Stimulated activated CD8-positive, alpha-beta memory T cell treated with anti-CD3 and anti-CD28 coated beads, Interleukin-7, amount 100 ng/mL, for 48 hours (primary cell): Measurements from ENCODE around the gene NMNAT3.

Experiments
- DNase-seq, 2 donors: peaks; one replicate each; pipeline ENCODE4 v3.0.0-alpha.2; 2020; ENCODE audit warnings: low read depth in 1 of 2; ENCODE audit errors: extremely low read depth in 1 of 2

NMNAT3 gene

GRCh38 chr3:139676108-139676507 lies 1.7 kb downstream of the NMNAT3 start:
- DNase-seq: no peak

- DNase-seq: no peak
Measured at GRCh38 chr3:139675327-139675726, 2.4 kb downstream of the NMNAT3 start.

- no peak for DNase-seq
Measured at GRCh38 chr3:139674571-139675260, 3.1 kb downstream of the NMNAT3 start.

- DNase-seq: no peak
Measured at GRCh38 chr3:139672884-139673283, 4.9 kb downstream of the NMNAT3 start.

GRCh38 chr3:139671863-139672646 lies 5.7 kb downstream of the NMNAT3 start:
- DNase-seq: no peak

- DNase-seq: no peak
Measured at GRCh38 chr3:139671107-139671506, 6.7 kb downstream of the NMNAT3 start.

- no peak for DNase-seq
Measured at GRCh38 chr3:139670196-139670595, 7.6 kb downstream of the NMNAT3 start.

GRCh38 chr3:139668332-139668731 lies 9.4 kb downstream of the NMNAT3 start:
- DNase-seq: no peak

- DNase-seq: no peak
Measured at GRCh38 chr3:139664958-139665357, 12.8 kb downstream of the NMNAT3 start.

GRCh38 chr3:139660269-139660668 lies 17.5 kb downstream of the NMNAT3 start:
- DNase-seq: no peak

- no peak for DNase-seq
Measured at GRCh38 chr3:139659511-139659910, 18.3 kb downstream of the NMNAT3 start.

- no peak for DNase-seq
Measured at GRCh38 chr3:139657936-139658335, 19.8 kb downstream of the NMNAT3 start.

GRCh38 chr3:139657434-139657833 lies 20.3 kb downstream of the NMNAT3 start:
- DNase-seq: no peak

GRCh38 chr3:139655909-139656595 lies 21.7 kb downstream of the NMNAT3 start:
- no peak for DNase-seq

GRCh38 chr3:139654637-139655365 lies 23.0 kb downstream of the NMNAT3 start:
- DNase-seq: no peak

GRCh38 chr3:139653582-139653981 lies 24.2 kb downstream of the NMNAT3 start:
- DNase-seq: no peak

- DNase-seq: no peak
Measured at GRCh38 chr3:139652561-139652960, 25.2 kb downstream of the NMNAT3 start.

- no peak for DNase-seq
Measured at GRCh38 chr3:139647866-139648435, 29.8 kb downstream of the NMNAT3 start.

- DNase-seq: no peak
Measured at GRCh38 chr3:139646512-139646911, 31.3 kb downstream of the NMNAT3 start.

- no peak for DNase-seq
Measured at GRCh38 chr3:139642996-139643395, 34.8 kb downstream of the NMNAT3 start.

GRCh38 chr3:139640456-139640855 lies 37.3 kb downstream of the NMNAT3 start:
- DNase-seq: no peak
